Astrocyte of the cerebellum (primary cell): ENCODE data around the gene LOXL4.

Experiments
- DNase-seq: peaks from one replicate; pipeline ENCODE4 v3.0.0-alpha.2; 2011; ENCODE audit warnings: low read depth
- H3K4me3 ChIP-seq: 2 replicates; pipeline ENCODE4 v1.5.1; 2011; ENCODE audit warnings: mild to moderate bottlenecking, low read depth, low read length, moderate library complexity
- in situ Hi-C: cut with HindIII; loops from 2 replicates; pipeline ENCODE4 v1.10.0; 2017; ENCODE audit warnings: low sequenced_read_pairs
- TF ChIP-seq, protein P1 (sequence below): IDR thresholded peaks from 2 replicates; pipeline ENCODE4 v1.5.1; 2012; ENCODE audit warnings: low read length, low read depth, moderate library complexity, mild to moderate bottlenecking; ENCODE audit errors: missing control alignments

Gene LOXL4

DNA sequence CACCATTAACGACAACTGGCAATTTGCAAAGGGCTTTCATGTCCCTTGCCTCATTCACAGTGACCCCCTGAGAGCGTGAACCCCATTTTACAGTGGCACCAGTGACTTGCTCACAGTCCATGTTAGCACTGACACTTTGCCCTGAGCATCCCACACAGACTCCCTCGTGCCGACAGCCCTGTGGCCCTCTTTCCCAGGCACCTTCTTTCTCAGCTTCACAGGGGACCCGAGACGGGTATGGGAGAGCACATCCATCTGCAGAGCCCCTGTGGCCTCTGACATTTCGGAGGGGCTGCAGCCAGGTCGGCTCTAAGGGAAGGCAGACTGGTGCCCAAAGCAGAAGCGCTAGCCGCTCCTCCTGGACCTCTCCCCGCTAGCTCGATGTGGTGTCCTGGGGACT lies 10.8 kb downstream of the LOXL4 start:
- H3K4me3 ChIP-seq: no peak overlapping the region
- TF ChIP-seq, protein P1, sequence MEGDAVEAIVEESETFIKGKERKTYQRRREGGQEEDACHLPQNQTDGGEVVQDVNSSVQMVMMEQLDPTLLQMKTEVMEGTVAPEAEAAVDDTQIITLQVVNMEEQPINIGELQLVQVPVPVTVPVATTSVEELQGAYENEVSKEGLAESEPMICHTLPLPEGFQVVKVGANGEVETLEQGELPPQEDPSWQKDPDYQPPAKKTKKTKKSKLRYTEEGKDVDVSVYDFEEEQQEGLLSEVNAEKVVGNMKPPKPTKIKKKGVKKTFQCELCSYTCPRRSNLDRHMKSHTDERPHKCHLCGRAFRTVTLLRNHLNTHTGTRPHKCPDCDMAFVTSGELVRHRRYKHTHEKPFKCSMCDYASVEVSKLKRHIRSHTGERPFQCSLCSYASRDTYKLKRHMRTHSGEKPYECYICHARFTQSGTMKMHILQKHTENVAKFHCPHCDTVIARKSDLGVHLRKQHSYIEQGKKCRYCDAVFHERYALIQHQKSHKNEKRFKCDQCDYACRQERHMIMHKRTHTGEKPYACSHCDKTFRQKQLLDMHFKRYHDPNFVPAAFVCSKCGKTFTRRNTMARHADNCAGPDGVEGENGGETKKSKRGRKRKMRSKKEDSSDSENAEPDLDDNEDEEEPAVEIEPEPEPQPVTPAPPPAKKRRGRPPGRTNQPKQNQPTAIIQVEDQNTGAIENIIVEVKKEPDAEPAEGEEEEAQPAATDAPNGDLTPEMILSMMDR: no peak
- in situ Hi-C loops: loop anchor here (10.0 kb wide), 1 partner anchor 118 kb away; no protein-coding TSS in a partner anchor
- no peak for DNase-seq

DNA sequence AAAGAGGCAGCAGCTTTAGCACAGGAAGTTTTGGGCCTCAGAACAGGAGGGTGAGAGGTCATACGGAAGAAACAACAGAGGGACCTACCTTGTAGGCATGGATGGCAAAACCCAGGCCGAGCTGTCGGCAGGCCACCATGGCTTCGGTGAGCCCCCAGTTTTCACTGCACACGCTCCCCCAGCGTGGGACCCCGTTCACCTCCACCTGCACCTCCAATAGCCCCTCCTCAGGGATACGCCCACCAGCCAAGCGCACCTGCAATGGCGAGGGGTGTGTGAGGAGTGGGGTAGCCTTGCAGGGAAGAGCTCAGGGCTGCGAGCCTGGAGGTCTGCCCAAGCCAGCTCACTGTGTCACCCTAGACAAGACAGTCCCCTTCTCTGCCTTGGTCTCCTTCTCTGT lies 11.3 kb downstream of the LOXL4 start:
- in situ Hi-C loops: loop anchor here (10.0 kb wide), 1 partner anchor 118 kb away; no protein-coding TSS in a partner anchor
- no peak for DNase-seq
- TF ChIP-seq, protein P1: no peak
- no peak overlapping the region for H3K4me3 ChIP-seq

DNA sequence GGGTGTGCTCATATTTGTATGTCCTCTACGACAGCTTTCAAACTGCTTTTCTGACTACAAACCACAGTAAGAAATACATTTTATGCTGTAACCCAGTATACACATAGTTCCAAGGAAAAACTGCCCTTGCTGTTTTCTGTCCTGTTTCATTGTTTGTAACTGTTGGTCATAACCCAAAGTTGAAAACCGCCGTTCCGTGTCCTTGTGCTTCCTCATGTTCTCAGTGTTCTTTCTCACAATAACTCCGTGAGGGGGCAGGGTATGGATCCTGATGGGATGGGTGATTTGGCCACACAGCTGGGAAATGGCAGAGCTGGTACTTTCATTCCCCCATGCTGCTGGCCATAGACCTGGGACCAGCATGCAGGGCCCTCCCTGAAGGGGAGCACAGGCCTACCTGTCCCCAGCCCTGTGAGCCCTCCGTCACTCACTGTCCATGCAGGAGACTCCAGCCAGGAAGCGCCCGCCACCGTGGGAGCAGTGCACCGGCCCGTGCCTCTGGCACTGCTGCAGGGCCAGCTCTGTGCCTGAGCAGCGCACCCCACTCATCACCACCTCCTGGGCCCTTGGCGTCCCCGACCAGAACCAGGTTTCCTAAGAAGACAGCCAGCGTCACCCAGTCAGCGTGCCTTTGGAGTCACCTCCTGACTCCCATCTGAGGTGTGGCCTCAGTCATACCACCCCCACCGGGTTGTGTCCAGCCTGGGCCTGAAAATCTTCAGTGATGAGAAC lies 12.7 kb downstream of the LOXL4 start:
- TF ChIP-seq, protein P1: no peak
- in situ Hi-C loops: loop anchor here (10.0 kb wide), 1 partner anchor 119 kb away; no protein-coding TSS in a partner anchor
- no peak overlapping the region for H3K4me3 ChIP-seq
- no peak for DNase-seq

DNA sequence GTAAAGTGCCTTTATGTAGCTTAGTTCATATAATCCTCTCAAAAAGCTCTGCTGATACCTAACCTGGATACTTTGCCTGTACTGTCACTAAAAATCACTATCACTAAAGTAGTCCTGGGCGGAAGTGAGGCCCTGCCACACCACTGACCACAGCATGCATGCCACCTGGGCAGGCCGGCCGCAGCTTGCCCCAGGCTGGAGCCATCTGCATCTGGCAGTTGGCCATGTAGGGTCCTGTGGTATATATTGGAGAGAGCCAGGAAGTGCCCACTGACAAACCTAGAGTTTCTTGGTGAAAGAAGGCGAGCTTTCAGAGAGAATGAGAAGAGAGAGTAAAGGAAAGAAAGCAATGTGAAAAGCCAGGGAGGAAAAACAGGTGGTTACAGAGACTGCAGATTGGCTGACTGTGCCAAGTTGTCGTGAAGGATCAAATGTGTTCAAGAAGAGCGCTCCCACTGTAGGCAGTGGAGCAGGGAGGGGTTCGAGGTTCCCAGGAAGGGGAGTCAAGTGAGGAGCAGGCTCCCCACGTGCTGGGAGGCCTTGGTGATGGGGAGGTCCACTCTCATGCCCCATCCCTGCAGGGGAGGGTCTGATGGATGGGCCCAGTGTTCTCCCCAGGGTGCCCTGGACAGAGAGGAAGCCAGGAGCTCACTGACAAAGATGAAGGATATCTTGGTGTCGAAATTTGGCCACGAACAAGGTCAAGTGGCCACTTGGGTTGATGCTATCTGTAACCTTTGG lies 13.6 kb downstream of the LOXL4 start:
- H3K4me3 ChIP-seq: no peak overlapping the region
- TF ChIP-seq, protein P1: no peak
- no peak for DNase-seq
- in situ Hi-C loops: loop anchor here (10.0 kb wide), 1 partner anchor 120 kb away; no protein-coding TSS in a partner anchor

DNA sequence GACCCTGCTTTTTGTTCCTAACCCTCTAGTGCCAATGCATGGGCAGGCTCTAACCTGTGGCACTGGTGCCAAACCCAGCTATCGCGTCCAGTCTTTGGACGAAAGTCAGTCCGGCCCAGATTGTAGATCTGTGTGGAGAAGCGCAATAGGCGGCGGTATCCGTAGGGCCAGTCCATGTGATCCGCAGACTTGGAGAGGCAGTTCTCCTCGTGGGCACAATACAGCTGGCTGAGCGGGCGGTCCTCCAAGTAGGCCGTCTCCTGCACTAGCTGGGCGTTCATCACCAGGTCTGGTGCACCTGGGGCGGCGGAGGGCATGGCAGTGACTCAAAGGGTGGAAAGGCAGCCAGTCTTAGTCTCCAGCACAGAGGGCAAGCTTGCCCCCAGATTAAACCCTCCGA lies 14.5 kb downstream of the LOXL4 start:
- TF ChIP-seq, protein P1: no peak
- DNase-seq: no peak
- in situ Hi-C loops: loop anchor here (10.0 kb wide), 1 partner anchor 121 kb away; no protein-coding TSS in a partner anchor
- H3K4me3 ChIP-seq: no peak overlapping the region

DNA sequence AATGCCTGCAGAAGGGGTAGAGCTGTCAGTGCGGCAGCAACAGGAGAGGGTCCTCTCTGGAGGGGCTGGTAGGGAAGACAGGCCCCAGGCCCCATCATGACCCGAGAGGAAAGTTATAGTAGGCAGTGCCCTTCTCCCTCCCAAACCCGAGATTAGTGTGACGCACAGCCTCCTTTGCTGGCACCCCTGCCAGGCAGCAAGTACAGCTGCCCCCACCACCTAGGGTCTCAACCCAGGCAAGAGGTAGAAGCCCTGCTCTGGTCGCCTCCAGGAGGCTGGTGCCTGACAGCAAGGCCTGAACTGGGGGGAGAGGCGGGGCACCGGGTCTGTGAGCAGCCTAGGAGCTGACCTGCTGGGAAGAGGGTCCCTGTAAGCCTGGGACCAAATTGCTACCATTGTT lies 15.5 kb downstream of the LOXL4 start:
- TF ChIP-seq, protein P1: no peak
- H3K4me3 ChIP-seq: no peak overlapping the region
- in situ Hi-C loops: loop anchor here (10.0 kb wide), 1 partner anchor 122 kb away; no protein-coding TSS in a partner anchor
- DNase-seq: no peak
